Neural cell (in vitro differentiated cells): ENCODE measurements around the gene DSCAM. TPM values are rescaled to one million over a fixed set of nuclear protein-coding genes. Genes with fewer than 3 reads are reported as not detected.

Experiments used
- H2AFZ ChIP-seq: fragments of 200-600, 300-800 bp; sonication (generic), shearing (Covaris generic); 2 replicates; pipeline ENCODE4 v1.6.0; 2014; ENCODE audit warnings: low read depth, mild to moderate bottlenecking, antibody characterized with exemption, low read length, moderate library complexity
- H3F3A ChIP-seq: fragments of 200-600 bp; shearing (Covaris generic); 2 replicates; pipeline ENCODE4 v1.6.1; 2016; ENCODE audit warnings: mild to moderate bottlenecking, moderate library complexity, mixed read lengths, antibody characterized with exemption, low read length; ENCODE audit not compliant: insufficient read depth, poor library complexity, severe bottlenecking
- H3K27ac ChIP-seq: fragments of 200-600, 300-800 bp; sonication (generic), shearing (Covaris generic); 2 replicates; pipeline ENCODE4 v1.5.1; 2014; ENCODE audit warnings: mild to moderate bottlenecking, low read length, moderate library complexity
- H3K27me3 ChIP-seq: fragments of 300-800, 200-600 bp; sonication (generic), shearing (Covaris generic); 2 replicates; pipeline ENCODE4 v1.6.0; 2014; ENCODE audit warnings: mild to moderate bottlenecking, low read depth, low read length, moderate library complexity; ENCODE audit not compliant: insufficient read depth
- H3K36me3 ChIP-seq: fragments of 300-800, 200-600 bp; sonication (generic), shearing (Covaris generic); 2 replicates; pipeline ENCODE4 v1.5.1; 2014; ENCODE audit warnings: mild to moderate bottlenecking, antibody characterized with exemption, low read length, moderate library complexity; ENCODE audit not compliant: insufficient read depth
- H3K4me2 ChIP-seq: fragments of 300-800, 200-600 bp; sonication (generic), shearing (Covaris generic); 2 replicates; pipeline ENCODE4 v1.6.0; 2014; ENCODE audit warnings: mild to moderate bottlenecking, low read length
- H3K4me3 ChIP-seq: fragments of 300-800, 200-600 bp; sonication (generic), shearing (Covaris generic); 2 replicates; pipeline ENCODE4 v1.5.1; 2014; ENCODE audit warnings: mild to moderate bottlenecking, low read length, moderate library complexity
- H3K79me2 ChIP-seq: fragments of 200-600 bp; shearing (Covaris generic); replicated peaks from 2 replicates; pipeline ENCODE4 v1.6.0; 2014; ENCODE audit warnings: mild to moderate bottlenecking, low read length, moderate library complexity; ENCODE audit not compliant: insufficient read depth
- H3K9ac ChIP-seq: fragments of 300-800, 200-600 bp; sonication (generic), shearing (Covaris generic); 2 replicates; pipeline ENCODE4 v1.6.1; 2016; ENCODE audit warnings: mild to moderate bottlenecking, low read length, mixed read lengths
- H3K9me2 ChIP-seq: fragments of 200-600 bp; shearing (Covaris generic); 2 replicates; pipeline ENCODE4 v1.6.1; 2016; ENCODE audit warnings: mild to moderate bottlenecking, low read length, mixed read lengths; ENCODE audit not compliant: insufficient read depth
- H3K9me3 ChIP-seq: fragments of 200-600, 300-800 bp; sonication (generic), shearing (Covaris generic); 2 replicates; pipeline ENCODE4 v1.6.1; 2016; ENCODE audit warnings: mild to moderate bottlenecking, mixed run types, low read length, moderate library complexity, mixed read lengths
- H4K20me1 ChIP-seq: fragments of 200-600 bp; shearing (Covaris generic); 2 replicates; pipeline ENCODE4 v1.6.1; 2016; ENCODE audit warnings: mild to moderate bottlenecking, mixed run types; ENCODE audit not compliant: insufficient read depth
- CTCF ChIP-seq: fragments of 450-650 bp; IDR thresholded peaks from 2 replicates; pipeline ENCODE4 v1.5.1; 2014; ENCODE audit warnings: antibody characterized with exemption, mild to moderate bottlenecking, moderate library complexity; ENCODE audit not compliant: poor library complexity, severe bottlenecking
- EP300 ChIP-seq: fragments of 450-650 bp; conservative IDR thresholded peaks from 2 replicates; pipeline ENCODE4 v1.6.1; 2014; ENCODE audit warnings: antibody characterized with exemption, mild to moderate bottlenecking, moderate library complexity; ENCODE audit not compliant: poor library complexity, severe bottlenecking
- MXI1 ChIP-seq: fragments of 450-650 bp; conservative IDR thresholded peaks from 2 replicates; pipeline ENCODE4 v1.6.1; 2014; ENCODE audit warnings: antibody characterized with exemption, mild to moderate bottlenecking; ENCODE audit not compliant: poor library complexity, severe bottlenecking
- POLR2AphosphoS5 ChIP-seq: IDR thresholded peaks from 2 replicates; pipeline ENCODE4 v1.6.1; 2012
- RAD21 ChIP-seq: fragments of 450-650 bp; conservative IDR thresholded peaks from 2 replicates; pipeline ENCODE4 v1.6.1; 2014; ENCODE audit warnings: antibody characterized with exemption, mild to moderate bottlenecking, moderate library complexity
- SMC3 ChIP-seq: fragments of 450-650 bp; conservative IDR thresholded peaks from 2 replicates; pipeline ENCODE4 v1.6.1; 2014; ENCODE audit warnings: antibody characterized with exemption, mild to moderate bottlenecking, moderate library complexity; ENCODE audit not compliant: poor library complexity
- polyA plus RNA-seq: library from polyadenylated mRNA; depleted of rRNA; stranded (reverse); fragments of >200 nt; gene quantifications from 2 replicates; pipeline ENCODE4 v1.2.3, GENCODE V29; 2014
- TF ChIP-seq, protein P1 (sequence below): IDR thresholded peaks from 2 replicates; pipeline ENCODE4 v1.6.1; 2012; ENCODE audit warnings: borderline replicate concordance

The DSCAM gene
- polyA plus RNA-seq, 1 donor from 2014 or later, result 5.3 TPM

DNA sequence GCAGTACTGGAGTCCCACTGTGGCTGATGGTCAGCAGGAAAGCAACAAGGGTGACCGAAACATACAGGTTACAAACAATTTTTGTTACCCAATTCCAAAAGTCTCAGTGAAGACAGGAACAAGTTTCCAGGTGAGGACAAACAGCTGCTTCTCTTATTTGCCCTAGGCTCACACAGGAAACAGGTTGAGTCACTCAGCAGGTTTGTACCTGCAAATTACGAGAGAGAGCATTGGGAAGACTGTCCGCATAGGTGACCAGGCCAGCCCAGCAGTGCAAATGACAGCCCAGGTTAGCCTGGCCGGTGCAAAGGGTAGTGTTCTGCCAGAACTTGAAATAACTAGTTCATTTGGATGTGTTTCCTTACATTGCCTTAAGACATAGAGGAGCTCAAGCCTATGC lies 40.0 kb upstream of the DSCAM start:
- Histone ChIP-seq H4K20me1 (no peaks in the 10 kb centered on the region), H3K9me3 (no peaks in the 10 kb centered on the region)

GRCh38 chr21:40886006-40886405 lies 39.0 kb upstream of the DSCAM start:
- no peaks in the 10 kb centered on the region for H3K9me2 ChIP-seq
- H3K36me3 ChIP-seq, result no peaks in the 10 kb centered on the region
- H3K79me2 ChIP-seq, result no peaks in the 10 kb centered on the region
- H3K27me3 ChIP-seq, result no peaks in the 10 kb centered on the region
- no peak for TF ChIP-seq EP300
- no peak overlapping the region for H3K27ac ChIP-seq
- no peaks in the 10 kb centered on the region for H3K9me3 ChIP-seq
- H3K4me3 ChIP-seq, result no peak overlapping the region
- H3K9ac ChIP-seq, result no peak overlapping the region
- no peaks in the 10 kb centered on the region for H4K20me1 ChIP-seq
- no peak overlapping the region for H3K4me2 ChIP-seq
- no peaks in the 10 kb centered on the region for H3F3A ChIP-seq
- H2AFZ ChIP-seq, result no peak overlapping the region

More for the DNA sequence above, 40.0 kb upstream of the DSCAM start:
- no peaks in the 10 kb centered on the region for H3K36me3 ChIP-seq
- H3F3A ChIP-seq, result no peaks in the 10 kb centered on the region
- no peak overlapping the region for H3K27ac ChIP-seq
- no peak overlapping the region for H3K4me2 ChIP-seq
- no peak for TF ChIP-seq RAD21
- no peak for TF ChIP-seq EP300
- TF ChIP-seq POLR2AphosphoS5, result no peak
- TF ChIP-seq, protein P1, sequence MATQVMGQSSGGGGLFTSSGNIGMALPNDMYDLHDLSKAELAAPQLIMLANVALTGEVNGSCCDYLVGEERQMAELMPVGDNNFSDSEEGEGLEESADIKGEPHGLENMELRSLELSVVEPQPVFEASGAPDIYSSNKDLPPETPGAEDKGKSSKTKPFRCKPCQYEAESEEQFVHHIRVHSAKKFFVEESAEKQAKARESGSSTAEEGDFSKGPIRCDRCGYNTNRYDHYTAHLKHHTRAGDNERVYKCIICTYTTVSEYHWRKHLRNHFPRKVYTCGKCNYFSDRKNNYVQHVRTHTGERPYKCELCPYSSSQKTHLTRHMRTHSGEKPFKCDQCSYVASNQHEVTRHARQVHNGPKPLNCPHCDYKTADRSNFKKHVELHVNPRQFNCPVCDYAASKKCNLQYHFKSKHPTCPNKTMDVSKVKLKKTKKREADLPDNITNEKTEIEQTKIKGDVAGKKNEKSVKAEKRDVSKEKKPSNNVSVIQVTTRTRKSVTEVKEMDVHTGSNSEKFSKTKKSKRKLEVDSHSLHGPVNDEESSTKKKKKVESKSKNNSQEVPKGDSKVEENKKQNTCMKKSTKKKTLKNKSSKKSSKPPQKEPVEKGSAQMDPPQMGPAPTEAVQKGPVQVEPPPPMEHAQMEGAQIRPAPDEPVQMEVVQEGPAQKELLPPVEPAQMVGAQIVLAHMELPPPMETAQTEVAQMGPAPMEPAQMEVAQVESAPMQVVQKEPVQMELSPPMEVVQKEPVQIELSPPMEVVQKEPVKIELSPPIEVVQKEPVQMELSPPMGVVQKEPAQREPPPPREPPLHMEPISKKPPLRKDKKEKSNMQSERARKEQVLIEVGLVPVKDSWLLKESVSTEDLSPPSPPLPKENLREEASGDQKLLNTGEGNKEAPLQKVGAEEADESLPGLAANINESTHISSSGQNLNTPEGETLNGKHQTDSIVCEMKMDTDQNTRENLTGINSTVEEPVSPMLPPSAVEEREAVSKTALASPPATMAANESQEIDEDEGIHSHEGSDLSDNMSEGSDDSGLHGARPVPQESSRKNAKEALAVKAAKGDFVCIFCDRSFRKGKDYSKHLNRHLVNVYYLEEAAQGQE, result no peak
- TF ChIP-seq CTCF, result no peak
- no peak for TF ChIP-seq MXI1
- H3K9me2 ChIP-seq, result no peaks in the 10 kb centered on the region
- H3K9ac ChIP-seq, result no peak overlapping the region
- H3K27me3 ChIP-seq, result no peaks in the 10 kb centered on the region
- H3K4me3 ChIP-seq, result no peak overlapping the region
- H3K79me2 ChIP-seq, result no peaks in the 10 kb centered on the region
- no peak overlapping the region for H2AFZ ChIP-seq

DNA sequence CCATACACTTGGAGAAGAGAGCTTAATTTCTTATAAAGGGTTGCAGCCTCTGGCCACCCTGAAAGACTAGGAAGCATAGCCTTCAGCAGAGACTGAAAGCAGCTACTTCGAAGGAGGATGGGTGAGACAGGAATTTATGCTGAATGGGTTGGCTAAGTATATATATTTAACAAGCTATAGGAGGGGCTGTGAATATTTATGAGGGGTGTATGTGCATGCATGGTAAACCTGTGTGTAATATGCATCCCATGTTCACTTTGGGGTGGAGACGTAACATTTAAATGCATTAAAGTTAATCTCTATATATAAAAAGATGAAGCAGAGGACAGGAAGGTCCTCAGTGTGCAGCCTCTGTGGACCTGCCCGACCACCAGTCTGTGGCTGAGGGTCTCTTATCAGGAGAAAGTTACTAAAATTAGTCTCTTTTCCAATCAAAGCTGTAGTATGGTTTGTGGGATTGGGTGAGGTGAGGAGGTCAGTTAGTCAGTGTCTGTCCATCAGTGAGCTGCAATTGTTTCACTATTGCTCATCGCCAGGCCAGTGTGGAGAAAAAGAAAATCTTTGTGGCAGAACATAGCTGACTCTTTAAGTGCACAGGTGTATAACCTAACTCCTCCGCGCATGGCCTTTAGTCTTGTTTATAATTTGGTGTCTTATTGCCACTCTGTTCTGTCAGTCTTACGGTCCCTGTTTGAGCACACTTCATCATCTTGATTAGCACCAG lies 35.4 kb upstream of the DSCAM start:
- H3K9ac ChIP-seq, result no peak overlapping the region
- H3K9me2 ChIP-seq, result no peaks in the 10 kb centered on the region
- no peaks in the 10 kb centered on the region for H3K79me2 ChIP-seq
- no peak overlapping the region for H3K27ac ChIP-seq
- no peak overlapping the region for H2AFZ ChIP-seq
- H3K4me3 ChIP-seq, result no peak overlapping the region
- no peaks in the 10 kb centered on the region for H3K9me3 ChIP-seq
- H3F3A ChIP-seq, result no peaks in the 10 kb centered on the region
- TF ChIP-seq MXI1, result no peak
- no peak for TF ChIP-seq EP300
- TF ChIP-seq, protein P1, result no peak
- TF ChIP-seq POLR2AphosphoS5, result no peak
- TF ChIP-seq SMC3, result no peak
- H3K36me3 ChIP-seq, result no peaks in the 10 kb centered on the region
- no peaks in the 10 kb centered on the region for H3K27me3 ChIP-seq
- H4K20me1 ChIP-seq, result no peaks in the 10 kb centered on the region
- no peak overlapping the region for H3K4me2 ChIP-seq
